GM20000 (cell line): Measurements from ENCODE around the gene TMEM151B.
A peak's percentile ranks its signal among the peaks of the same experiment; 100 is the strongest.

Experiments used
- DNase-seq: peaks from one replicate; pipeline ENCODE4 v3.0.0; 2012; ENCODE audit warnings: low spot score
- TF ChIP-seq, protein P1 (sequence below): IDR thresholded peaks from 2 replicates; pipeline ENCODE4 v1.5.1; 2012; ENCODE audit warnings: mild to moderate bottlenecking, control low read depth; ENCODE audit errors: extremely low read depth, missing control alignments

The TMEM151B gene

GRCh38 chr6:44255105-44255808, 15.0 kb upstream of the TMEM151B start:
- TF ChIP-seq, protein P1, sequence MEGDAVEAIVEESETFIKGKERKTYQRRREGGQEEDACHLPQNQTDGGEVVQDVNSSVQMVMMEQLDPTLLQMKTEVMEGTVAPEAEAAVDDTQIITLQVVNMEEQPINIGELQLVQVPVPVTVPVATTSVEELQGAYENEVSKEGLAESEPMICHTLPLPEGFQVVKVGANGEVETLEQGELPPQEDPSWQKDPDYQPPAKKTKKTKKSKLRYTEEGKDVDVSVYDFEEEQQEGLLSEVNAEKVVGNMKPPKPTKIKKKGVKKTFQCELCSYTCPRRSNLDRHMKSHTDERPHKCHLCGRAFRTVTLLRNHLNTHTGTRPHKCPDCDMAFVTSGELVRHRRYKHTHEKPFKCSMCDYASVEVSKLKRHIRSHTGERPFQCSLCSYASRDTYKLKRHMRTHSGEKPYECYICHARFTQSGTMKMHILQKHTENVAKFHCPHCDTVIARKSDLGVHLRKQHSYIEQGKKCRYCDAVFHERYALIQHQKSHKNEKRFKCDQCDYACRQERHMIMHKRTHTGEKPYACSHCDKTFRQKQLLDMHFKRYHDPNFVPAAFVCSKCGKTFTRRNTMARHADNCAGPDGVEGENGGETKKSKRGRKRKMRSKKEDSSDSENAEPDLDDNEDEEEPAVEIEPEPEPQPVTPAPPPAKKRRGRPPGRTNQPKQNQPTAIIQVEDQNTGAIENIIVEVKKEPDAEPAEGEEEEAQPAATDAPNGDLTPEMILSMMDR = no peak
- DNase-seq = no peak

- DNase-seq = no peak
- TF ChIP-seq, protein P1 = no peak
Observed at GRCh38 chr6:44255871-44256774, 14.1 kb upstream of the TMEM151B start.

DNA sequence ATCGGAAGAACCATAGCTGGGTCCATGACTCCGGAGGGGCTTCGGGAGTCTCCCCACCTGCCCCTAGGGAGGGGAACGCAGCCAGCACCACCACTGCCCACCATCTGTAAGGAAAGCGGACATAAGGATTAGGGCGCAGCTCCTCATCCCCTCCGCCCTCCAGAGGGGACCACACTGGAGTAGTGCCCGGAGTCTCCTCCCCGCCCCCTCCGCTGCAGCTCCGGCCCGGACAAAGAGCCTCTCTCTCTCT, 13.6 kb upstream of the TMEM151B start:
- no peak for DNase-seq
- TF ChIP-seq, protein P1 = no peak

DNA sequence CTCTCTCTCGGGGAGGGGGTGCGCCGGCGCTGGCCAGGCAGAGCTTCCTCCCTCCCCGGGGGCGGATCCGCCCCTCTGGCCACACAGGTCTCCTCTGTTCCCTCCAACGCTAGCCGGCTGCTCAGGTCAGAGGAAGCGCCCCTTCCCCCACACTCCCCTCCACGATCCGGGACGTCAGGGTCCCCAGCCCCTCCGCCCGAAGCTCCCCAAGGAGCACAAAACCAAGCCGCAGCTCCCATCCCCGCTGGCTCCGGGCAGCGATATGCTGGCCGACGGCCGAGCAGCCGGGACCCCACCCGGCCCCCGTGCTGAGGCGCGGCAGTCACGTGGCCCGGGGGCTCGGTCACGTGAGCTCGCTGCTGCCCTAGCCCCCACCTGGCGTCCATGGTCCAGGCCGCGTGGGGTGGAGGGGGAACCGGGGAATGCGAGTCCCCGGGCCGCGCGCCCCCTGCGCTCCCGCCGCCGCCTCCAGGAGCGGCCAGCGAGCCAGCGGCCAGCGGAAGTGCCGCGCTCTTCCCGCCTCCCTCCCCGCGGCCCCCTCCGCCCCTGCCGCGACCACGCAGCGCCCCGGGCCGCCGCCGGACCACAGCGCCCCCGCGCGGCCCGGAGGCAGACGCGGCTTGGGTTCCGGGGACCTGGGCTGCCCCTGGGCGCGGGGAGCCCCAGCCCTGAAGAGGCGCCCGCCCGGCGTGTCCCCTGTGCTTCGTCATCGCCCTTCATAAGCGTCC, 13.1 kb upstream of the TMEM151B start, which contains the start of gene SLC35B2:
Gene SLC35B2 (minus strand): TSS at position 504 of the 728 bp plus-strand sequence. CDS start 118 bp downstream, at position 386.
- DNase-seq = peak; percentile 89
- TF ChIP-seq, protein P1 = peak; percentile 73

- TF ChIP-seq, protein P1 = no peak
- DNase-seq = peak; percentile 72
Observed at GRCh38 chr6:44257753-44258324, 12.4 kb upstream of the TMEM151B start.

DNA sequence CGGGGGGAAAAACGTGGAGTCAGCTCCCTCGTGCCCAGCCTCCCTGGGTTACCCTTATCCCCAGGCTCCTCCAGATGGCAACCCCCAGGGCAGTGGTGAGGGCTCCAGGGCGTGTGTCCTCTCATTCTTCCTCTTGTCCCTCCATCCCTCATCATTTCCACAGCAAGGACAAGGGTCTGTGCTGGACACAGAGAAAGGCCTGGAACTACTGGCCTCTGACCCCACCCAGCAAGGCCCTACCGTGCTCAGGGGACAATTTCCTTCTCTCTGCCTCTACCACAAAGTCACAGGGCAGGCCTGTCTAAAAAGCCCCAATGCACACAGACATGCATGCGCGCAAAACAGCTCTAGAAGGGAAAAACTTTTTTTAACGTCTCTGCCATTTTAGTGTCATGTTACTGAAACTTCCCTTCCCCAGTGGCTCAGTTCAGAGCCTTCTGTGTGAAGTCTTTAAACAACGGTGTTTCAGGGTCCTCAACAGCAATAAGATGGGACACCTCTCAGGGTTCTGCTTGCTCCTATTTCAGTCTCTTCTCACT, 11.9 kb upstream of the TMEM151B start:
- TF ChIP-seq, protein P1 = no peak
- peak; percentile 40 for DNase-seq
